ENCODE measurements around the gene ULBP2.

GRCh38 chr6:149983145-149983544 is 41.3 kb downstream of the ULBP2 start:
- TF ChIP-seq POLR2A (IDR thresholded peaks at IDR 0.05; ENCODE audit: low read depth, low read length) = no peak
- TF ChIP-seq PAX5 (IDR thresholded peaks at IDR 0.05; ENCODE audit: insufficient read depth, low read length, severe bottlenecking) = no peak
- no peak for TF ChIP-seq TAF1 (IDR thresholded peaks at IDR 0.05; ENCODE audit: low read depth, low read length)
- TF ChIP-seq POLR2AphosphoS5 (IDR thresholded peaks at IDR 0.05; ENCODE audit: low read depth, low read length) = no peak
